Right renal pelvis (tissue), 4 donors: Measurements from ENCODE around the gene PPFIA1. TPM values are rescaled to one million over a fixed set of nuclear protein-coding genes. Genes with fewer than 3 reads are reported as not detected.
"Not testable (repeated sequence)": the region's sequence is repeated elsewhere in the genome, so short reads cannot be mapped to it uniquely, and the experiment has no call there.

ENCODE experiments used
- DNase-seq, 4 donors: peaks; one replicate each; pipeline ENCODE4 v3.0.0-alpha.2; 2013; ENCODE audit warnings: low read depth in 4 of 4, low spot score in 3 of 4, missing footprints in 1 of 4
- polyA plus RNA-seq, 4 donors: library from polyadenylated mRNA; unstranded; fragments of 120-200 nt; gene quantifications; one replicate each; pipeline ENCODE4 v1.2.1, GENCODE V29; 2013; ENCODE audit not compliant: insufficient read length in 4 of 4

PPFIA1 gene
- polyA plus RNA-seq, 4 donors: 44.3 to 52.5 (median 49.2) TPM

DNA sequence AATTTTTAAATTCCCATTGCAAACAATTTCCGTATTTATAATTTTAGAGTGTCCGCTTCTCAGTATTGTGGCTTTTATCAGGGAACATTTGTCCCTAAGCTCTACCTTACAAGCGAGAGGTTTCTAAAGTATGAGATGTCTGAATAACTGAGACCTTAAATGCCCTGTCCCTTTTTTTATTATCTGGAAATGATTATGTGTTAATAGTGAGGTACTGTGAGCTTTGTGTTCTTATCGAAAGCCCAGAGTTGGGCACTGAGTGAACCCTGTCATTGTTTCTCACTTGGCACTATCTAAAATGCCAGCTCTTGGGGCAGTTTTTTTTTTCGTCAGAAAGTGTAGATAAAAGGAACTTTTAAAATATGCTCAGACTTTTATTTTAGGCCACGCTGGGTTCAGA lies 137.3 kb downstream of the PPFIA1 start:
- DNase-seq: no peak

DNA sequence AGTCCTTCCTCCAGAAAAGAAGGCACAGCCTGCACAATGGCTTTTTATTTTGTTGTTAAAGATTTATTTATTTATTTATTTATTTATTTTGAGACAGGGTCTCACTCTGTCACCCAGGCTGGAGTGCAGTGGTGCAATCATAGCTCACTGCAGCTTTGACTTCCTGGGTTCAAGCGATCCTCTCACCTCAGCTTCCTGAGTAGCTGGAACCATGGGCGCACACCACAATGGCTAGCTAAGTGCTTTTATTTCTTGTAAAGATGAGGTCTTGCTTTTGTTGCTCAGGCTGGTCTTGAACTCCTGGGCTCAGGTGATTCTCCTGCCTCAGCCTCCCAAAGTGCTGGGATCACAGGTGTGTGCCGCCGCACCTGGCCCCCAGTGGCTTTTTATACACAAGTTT lies 137.8 kb downstream of the PPFIA1 start:
- DNase-seq: not testable (repeated sequence)

DNA sequence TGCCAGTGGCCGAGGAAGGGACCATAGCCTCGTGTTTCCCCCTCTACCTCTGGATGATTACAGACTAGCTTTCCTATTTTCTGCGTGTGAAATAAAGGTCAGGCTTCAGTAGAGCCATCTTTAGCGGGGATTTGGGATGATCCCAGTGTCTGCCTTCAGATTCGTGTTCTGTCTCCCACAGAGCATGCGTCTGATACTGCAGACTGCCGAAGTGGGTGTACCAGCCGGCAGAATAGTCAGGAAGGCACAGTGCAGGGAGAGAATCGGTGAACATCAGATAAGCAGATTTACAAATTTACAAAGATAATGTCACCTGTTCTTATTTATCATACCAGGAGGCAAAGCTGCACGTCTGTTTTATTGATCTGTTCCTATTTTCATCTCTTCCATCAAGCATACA lies 138.9 kb downstream of the PPFIA1 start:
- DNase-seq: no peak

DNA sequence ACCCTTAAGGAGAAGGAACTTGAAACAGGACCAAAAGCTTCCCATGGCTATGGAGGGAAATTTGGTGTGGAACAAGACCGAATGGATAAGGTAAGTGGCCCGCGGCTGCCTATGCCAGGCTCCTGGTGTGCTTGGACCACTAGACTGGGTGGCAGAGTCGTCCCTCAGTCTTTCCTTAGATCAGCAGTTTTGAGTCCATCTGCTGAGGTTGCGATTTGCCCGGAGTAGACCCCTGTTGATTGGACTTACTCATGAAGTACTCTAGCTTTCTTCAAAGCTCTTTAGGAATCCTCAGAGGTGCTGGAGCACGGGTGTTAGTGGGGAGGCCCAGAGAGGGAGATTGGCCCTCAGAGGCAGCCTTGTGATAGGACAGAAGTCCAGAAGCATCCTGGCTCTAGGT lies 139.4 kb downstream of the PPFIA1 start:
- DNase-seq: no peak

DNA sequence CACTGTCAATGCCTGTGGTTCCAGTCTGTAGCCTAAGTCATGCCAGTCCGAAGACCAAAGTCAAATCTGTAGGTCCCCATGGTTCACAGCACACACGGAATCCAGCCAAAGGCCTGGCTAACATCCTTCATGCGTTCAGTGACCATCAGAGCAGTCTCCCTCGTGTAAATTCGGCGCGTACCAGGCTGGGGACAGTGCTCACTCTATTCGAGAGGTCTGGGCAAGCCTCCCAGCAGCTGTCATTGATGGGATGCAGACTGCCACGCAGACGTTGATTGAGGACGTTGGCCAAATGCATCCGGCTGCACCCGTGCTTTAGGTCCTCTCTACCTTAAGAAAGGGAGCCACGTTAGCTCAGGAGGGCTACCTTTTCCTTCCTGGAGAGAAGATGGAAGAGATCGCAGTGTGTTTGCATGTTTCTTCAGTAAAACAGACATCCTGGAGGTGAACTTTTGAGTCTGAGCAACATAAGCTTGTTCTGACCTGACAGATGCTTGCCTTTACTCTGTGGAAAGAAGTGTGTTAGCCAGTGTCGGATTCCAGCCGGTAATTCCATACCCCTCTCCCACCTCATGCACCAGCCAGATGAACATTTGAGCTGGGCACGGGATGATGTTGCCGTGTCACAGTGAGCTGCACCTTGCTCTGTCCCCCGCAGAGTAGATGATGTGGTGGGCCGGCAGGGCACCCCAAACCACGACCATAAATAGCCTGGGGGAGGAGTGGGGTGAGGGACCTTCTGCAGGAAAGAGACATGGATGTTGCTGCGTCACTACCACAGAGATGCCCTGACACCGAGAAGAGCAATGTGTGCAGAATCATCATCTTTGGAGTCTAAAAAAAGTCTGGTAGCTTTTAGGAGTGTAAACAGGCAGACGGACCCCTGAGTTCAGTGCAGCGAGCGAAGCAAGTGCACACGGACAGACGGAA lies 140.1 kb downstream of the PPFIA1 start:
- peak in 1 of 4 donors; percentile 37 for DNase-seq

DNA sequence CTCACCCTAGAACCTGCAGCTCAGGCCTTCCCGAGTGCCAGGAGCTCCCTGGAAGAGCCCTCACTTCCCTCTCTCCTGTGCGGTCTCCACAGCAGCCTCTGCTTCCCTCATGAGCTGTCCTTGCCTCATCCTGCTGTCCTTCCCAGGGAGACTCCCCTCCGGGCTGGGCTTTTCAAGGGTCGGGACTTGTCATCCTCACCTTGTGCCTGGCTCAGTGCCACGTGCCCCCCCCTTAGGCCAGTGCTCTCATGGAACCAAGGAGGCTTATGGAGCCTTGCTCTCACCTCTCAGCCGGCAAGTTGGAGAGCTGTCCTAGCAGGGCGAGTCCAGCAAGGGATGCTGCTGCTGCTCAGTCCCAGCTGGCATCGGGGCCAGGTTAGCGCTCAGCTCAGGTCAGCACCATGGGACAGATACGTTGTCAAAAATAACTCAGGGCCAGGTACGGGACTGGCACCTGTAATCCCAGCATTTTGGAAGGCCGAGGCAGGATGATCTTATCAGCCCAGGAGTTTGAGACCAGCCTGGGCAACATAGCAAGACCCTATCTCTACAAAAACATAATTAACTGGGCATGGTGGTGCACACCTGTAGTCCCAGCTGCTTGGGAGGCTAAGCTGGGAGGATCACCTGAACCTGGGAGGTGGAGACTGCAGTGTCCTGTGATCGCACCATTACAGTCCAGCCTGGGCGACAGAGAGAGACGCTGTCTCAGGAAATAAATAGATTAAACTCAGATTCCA lies 141.4 kb downstream of the PPFIA1 start:
- DNase-seq: no peak

DNA sequence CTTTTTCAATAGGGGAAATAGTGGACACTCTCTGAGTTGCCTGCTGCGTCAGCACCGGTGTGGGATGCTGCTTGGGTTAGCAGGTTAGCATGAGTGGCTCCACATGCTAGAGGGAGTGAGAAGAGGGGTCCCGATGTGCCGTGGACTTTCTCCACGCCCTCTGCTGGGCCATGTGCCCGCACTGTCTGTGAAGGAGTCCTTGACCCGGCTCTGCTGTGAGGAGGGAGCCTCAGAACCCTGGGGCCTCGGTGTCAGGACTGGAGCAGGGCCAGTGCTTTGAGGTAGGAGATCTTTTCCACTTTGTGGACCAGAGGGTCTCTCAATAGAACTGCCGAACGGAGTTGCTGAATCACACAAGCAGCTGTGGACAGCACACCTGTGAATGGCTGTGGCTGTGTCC lies 142.7 kb downstream of the PPFIA1 start:
- no peak for DNase-seq

DNA sequence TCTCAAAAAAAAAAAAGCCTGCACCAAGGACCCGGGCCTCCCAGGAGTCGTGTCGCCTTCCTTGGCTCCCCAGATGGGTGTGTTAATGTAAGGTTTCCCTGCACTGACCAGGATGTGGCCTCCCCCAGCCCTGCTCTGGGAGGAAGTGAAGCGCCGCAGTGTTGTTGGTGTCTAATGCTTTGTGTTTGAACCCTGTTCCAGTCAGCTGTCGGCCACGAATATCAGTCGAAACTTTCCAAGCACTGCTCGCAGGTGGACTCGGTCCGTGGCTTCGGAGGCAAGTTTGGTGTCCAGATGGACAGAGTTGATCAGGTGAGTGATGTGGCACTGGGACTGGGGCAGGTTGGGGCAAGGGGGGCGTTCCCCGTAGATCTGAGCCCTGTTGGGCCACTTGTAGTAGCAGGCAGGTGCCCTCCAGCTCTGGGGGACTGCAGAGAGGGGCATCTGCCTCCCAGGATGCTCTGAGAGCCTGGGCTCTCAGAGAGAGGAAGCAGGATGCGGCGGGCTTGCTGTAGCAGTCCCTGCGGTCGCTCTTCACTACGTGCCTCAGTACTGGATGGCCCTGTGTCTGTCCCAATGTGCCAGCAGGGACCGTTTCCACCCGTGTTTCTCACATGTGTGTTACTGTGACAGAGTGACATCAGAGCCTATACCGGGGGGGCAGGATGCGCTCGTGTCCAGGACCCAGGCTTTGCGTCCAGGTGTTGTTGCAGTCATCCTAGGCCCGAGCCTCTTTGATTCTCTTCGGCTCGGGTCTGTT lies 144.0 kb downstream of the PPFIA1 start:
- no peak for DNase-seq

DNA sequence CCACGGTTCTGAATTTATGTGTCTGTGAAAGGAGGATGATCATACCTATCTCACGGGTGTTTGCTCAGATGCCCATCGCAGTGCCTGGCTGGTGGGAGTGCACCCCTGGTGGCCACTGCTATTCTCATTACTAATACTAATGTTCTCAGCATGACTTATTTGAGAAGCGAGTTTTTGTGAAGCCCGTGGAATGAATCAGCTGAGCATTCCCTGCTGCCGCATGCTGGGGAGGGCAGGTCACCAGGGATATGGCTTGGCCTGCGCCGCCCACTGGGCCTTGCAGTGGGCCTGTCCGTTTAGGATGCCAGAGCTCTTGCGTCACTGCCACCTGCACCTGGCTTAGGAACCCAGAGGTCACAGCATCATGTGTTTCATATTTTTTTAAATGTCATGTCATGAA lies 144.7 kb downstream of the PPFIA1 start:
- DNase-seq: no peak

DNA sequence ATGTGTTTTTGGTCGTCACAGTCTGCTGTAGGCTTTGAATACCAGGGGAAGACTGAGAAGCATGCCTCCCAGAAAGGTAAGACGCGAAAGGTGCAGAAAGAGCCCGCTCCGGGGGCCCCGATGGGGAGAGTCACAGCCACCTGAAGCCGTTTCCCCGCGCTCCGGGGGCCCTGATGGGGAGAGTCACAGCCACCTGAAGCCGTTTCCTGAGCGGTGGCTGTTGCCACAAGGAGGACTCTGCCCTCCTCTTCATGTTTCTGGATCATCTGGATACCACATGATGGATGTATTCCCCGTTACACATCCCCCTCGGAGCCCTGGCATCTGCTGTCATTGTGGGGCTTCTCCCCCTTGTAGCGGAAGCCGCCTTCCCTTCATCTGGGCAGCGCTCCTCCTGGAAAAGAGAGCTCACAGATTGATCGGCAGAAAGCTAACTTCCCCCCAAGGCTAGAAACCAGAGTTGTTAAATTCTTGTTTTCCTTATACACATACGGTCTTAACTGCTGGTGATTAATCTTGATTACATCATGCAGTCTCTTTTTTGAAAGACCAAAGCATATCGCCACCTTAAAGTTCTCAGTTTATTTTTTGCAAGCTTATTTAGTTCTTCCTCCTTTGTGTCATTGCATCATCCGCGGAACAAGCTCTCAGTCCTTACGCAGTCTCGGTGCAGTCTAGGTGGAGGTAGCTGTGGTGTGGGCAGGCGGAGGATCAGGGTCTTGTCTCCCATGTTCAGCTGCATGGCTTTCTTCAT lies 145.3 kb downstream of the PPFIA1 start:
- no peak for DNase-seq

DNA sequence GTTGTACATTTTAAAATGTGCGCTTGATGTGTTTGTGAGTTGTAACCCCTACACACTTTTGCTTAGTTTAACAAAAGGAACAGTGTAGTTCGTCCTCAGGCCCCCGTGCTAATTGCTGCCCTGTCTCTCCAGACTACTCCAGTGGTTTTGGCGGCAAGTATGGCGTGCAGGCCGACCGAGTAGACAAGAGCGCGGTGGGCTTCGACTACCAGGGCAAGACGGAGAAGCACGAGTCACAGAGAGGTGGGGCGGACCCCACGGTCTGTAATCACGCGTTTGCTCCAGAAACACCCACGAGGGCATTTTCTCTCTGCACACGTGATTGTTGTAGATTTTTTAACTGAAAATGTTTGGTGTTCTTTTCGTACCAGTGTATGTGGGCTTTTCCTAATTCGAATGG lies 146.4 kb downstream of the PPFIA1 start:
- DNase-seq: no peak

DNA sequence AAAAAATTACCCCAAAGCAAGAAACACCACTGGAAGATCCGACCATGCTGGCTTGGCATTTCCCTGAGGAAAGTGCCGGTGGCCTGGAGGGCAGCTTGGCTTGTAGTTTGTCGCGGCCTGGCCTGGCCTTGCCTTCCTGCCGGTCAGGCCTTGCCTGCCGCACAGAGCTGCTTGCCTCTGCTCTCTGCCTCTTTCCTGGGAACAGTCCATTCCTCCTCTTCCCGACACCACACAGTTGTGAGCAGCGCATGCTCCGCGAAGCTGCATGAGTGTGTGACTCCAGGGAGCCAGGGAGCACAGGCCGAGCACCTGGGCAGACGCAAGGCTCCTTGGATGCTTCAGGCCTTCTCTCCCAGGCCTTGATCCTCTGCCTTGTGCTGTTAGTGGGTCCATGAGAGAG lies 147.6 kb downstream of the PPFIA1 start:
- DNase-seq: no peak

DNA sequence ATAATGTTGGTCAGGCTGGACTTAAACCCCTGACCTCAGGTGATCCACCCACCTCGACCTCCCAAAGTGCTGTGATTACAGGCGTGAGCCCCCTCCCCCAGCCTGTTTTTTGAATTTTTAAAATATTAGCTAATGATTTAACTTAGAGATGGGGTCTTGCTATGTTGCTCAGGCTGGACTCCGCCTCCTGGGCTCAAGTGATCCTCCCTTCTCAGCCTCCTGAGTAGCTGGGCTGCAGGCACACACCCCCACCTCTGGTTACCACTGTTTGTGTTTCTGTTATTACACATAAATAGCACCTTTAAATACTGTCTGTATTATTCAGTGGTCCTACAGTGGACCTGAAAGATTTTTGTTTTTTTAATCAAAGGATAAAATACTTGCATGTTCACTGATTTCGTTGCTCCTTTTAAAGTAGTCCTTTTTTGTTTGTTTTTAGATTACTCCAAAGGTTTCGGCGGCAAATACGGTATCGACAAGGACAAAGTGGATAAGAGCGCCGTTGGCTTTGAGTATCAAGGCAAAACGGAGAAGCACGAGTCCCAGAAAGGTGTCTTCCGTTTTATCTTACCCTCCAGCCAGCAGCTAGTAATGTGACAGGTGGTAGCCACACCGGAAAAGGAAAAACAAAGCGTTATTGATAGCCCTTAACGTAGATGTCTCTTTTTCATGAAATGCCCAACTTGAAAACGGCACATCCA lies 149.0 kb downstream of the PPFIA1 start:
- DNase-seq: no peak

DNA sequence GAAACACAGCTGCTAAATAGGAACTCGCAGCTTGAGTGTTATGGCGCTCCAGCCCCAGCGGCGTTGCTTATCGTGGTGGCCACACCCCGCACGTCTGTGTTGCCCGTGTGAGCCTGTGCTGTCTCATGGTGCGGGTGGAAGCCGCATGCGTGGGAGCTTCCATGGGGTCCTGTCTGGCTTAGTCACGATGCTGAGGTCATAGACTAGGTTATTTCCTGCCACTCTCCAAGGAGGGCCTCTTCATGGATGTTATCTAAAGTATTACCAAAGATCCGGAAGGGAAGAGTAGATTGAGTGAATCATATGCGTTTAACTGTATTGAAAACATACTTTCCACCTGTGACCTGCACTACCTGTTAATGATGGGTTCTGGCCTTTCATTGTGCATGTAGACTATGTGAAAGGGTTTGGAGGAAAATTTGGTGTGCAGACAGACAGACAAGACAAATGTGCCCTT lies 149.5 kb downstream of the PPFIA1 start:
- no peak for DNase-seq

DNA sequence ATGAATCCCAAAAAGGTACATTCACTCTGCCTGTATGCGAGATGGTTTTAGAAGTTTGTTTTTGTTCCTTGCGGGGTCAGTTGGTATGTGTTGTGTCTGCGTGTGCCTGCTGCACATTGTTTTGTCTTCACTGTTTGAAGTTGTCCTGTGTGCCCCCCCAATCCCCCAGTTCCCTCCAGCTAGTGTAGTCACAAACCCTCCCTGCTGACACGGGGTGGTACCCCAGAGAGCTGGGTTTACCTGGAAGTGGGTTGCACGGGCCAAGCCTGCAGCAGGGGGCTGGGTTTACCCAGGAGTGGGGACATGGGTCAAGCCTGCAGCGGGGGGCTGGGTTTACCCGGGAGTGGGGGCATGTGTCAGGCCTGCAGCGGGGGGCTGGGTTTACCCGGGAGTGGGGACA lies 150.0 kb downstream of the PPFIA1 start:
- DNase-seq: no peak

DNA sequence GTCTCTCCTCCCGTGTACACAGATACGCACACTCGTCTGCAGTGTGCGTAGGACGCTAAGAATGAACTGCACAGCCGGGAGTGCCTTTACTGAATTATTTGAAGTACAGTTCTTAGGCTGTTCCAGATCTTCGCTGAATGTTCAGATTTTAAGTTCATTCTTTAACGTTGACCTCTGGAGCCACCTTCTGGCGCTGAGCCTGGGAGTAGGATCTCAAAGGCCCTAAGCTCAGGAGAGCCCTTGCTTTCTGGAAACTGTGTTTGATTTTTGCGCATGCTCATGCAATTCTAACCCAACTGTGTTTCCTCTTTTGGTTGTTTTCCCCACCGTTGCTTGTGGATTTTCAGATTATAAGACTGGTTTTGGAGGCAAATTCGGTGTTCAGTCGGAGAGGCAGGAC lies 150.6 kb downstream of the PPFIA1 start:
- no peak for DNase-seq

DNA sequence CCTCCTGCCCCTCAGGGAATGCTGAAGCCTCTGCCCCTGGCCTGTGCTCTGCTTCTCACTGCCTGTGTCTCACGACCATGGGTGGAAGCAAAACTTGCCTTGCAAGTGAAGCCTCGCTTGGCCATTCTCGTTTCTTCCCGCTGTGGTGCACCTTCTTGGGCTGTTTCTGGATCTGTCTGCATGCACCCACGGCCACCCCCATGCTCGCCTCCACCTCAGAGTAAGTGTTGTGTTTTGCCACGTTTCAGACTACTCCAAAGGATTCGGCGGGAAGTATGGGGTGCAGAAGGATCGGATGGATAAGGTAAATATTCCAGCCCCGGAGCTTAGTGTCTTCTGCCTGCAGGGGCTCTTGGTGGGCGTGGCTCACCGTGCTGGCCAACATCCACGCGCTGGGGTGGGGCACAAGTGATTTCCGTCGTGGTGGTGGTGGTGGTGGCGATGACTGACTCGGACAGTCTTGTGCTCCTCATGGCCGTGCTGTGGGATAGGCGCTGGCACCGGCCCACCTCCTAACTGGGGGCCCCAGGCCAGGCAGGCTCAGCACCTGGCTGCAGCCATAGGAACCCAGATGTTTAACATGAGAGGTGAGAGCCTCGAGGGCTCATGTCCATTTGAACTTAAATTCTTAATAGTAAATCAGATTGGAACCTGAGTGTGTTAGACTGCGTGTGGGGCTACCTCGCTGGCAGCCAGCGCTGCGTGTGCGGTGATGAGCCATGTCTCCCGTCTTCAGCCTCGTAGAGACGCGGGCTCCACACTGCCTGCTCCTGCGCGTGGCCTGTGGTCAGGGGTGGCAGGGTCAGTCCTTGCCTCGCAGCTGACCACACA lies 152.4 kb downstream of the PPFIA1 start:
- no peak for DNase-seq

DNA sequence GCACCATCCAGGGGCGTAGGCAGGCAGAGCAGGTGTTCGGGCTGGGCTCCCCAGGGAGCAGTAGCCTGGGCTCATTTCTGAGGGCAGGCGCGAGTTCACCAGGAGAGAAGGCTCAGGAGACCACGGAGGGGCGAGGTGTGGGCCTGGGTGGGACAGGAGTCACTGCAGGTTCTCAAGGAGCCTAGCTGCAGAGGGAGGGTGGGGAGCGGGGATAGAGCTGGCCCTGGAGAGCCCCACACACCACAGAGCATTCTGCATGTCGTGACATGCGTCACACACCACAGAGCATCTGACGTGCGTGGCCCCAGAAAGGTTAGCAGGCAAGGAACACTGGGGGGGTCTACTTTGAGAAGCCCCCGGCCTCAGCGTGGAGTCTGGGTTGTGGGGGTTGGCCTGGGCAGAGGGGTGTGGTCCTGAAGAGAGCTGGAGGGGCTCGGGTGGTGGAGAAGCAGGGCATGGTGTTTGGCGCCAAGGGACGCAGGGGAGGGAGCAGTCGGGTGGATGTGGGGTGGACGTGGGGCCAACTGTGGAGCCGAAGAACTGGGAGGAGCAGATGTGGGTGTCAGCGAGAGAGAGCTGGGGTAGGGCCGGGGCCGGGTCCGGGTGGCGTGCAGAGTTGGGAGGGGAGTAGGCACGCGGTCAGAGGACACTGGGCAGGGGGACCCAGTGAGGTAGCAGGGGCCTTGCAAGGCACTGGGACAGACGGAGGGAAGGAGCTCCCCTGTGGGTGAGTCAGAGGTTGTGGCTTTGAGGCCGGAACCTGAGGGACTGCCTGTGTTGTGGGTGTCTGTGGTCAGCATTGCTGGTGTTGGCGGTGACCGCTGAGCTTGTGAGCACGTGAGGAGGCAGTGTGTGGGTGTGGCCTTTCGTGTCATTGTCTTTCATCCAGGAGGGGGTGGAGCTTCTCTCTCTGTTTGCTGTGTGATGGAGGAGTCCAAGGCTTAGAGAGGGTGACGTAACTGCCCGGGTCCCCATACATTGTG lies 153.3 kb downstream of the PPFIA1 start:
- no peak for DNase-seq
